A549 treated with ZK216348 at 1 μM for 4 hours (cell line): Measurements from ENCODE around the gene ARX. TPM values are rescaled to one million over a fixed set of nuclear protein-coding genes. Genes with fewer than 3 reads are reported as not detected.

Experiments used
- total RNA-seq: library from RNA; stranded (reverse); fragments of 200-300 nt; extraction: Qiagen RNA extraction; gene quantifications from 5 replicates; pipeline ENCODE4 v1.2.3, GENCODE V29; 2022; ENCODE audit warnings: low read depth

ARX gene
- total RNA-seq, result 0.45 to 0.74 TPM (median 0.52 TPM) in 5 replicates

DNA sequence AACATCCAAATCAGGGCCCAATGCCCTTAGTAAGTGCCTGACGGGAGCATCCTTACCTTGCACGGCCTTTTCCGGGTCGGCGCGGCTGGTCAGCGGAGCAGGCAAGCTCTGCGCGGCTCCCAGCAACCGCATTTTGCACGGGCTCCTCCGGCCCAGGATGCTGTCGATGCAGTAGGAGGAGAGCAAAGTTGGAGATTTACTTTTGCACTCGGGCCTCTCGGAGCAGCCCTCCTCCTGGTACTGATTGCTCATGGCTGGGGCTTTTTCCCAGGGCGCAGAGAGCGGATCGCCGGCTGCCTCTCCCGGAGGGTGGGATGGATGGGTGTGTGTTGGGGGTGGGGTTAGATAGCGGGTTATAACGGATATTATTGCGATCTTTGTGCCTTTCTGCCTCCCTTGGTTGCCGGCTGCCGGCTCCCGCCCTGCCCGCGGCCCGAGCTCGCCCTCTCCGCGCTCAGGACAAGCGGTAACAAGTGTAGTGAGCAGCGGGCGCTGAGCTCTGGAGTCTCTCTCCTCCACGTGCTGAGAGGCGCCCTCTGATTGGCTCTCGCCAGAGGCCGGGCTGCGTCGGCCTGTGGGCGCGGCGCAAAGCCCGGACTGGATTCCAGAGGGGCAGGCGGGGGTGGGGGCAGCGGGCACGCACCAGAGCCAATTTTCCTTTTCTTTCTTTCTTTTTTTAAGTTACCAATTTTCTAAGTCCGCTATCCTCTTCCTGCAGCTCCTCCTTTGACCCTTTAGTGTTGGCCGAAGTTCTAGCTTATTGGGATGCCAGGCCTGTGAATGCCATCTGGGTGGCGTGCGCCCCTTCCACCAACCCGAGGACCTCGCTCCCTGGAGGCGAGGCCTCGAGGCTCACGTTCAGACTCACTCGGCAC, at the start of gene ARX:
TSS of gene ARX (minus strand) at position 480 of the 875 bp plus-strand sequence. CDS start at position 252, 228 bp downstream.

